Common myeloid progenitor, CD34-positive (primary cell): ENCODE data around the gene FFAR3.

ENCODE experiments used
- CTCF ChIA-PET: fragments of 350-600 bp; sonication (Branson Sonifier 250); formaldehyde crosslinking; loops from one replicate; lab custom pipeline; 2021; ENCODE audit warnings: antibody characterized with exemption; lab: Charles Lee
- POLR2A ChIA-PET: fragments of 350-600 bp; sonication (Branson Sonifier 250); formaldehyde crosslinking; loops from one replicate; lab custom pipeline; 2021; ENCODE audit warnings: antibody characterized with exemption; lab: Charles Lee
- DNase-seq, 3 donors: peaks; one replicate each; pipeline versions ENCODE4 v3.0.0 to v3.0.0-alpha.2; 2013
- H3K27ac ChIP-seq, 2 experiments: 1 replicate in 1 of 2; 2 replicates in 1 of 2; pipeline ENCODE4 v1.7.0; 2013; ENCODE audit warnings: inconsistent platforms in 2 of 2, low read length in 2 of 2, mild to moderate bottlenecking in 2 of 2, low read depth in 1 of 2, moderate library complexity in 1 of 2; ENCODE audit not compliant: severe bottlenecking in 2 of 2, insufficient read depth in 1 of 2, poor library complexity in 1 of 2
- H3K27me3 ChIP-seq, 5 experiments: replicated peaks in 2 of 5; 1 replicate in 3 of 5; 2 replicates in 2 of 5; pipeline versions ENCODE4 v1.6.1 to v1.7.0; 2013; ENCODE audit warnings: low read length in 4 of 5, mild to moderate bottlenecking in 2 of 5, moderate library complexity in 2 of 5, inconsistent platforms in 1 of 5; ENCODE audit not compliant: insufficient read depth in 5 of 5, control insufficient read depth in 4 of 5
- H3K36me3 ChIP-seq, 4 experiments: 1 replicate in 2 of 4; 2 replicates in 2 of 4; pipeline versions ENCODE4 v1.6.1 to v1.7.0; 2013; ENCODE audit warnings: low read length in 3 of 4, control low read depth in 1 of 4, mild to moderate bottlenecking in 1 of 4; ENCODE audit not compliant: control insufficient read depth in 4 of 4, insufficient read depth in 4 of 4
- H3K4me1 ChIP-seq, 4 experiments: 1 replicate in 3 of 4; 2 replicates in 1 of 4; pipeline versions ENCODE4 v1.6.1 to v1.7.1; 2013; ENCODE audit warnings: low read length in 3 of 4, mild to moderate bottlenecking in 3 of 4, control low read depth in 1 of 4, inconsistent platforms in 1 of 4, moderate library complexity in 1 of 4; ENCODE audit not compliant: control insufficient read depth in 4 of 4, insufficient read depth in 4 of 4; ENCODE audit errors: control extremely low read depth in 1 of 4
- H3K4me3 ChIP-seq, 7 experiments: 1 replicate in 4 of 7; 2 replicates in 3 of 7; pipeline versions ENCODE4 v1.5.1 to v1.7.0; 2013; ENCODE audit warnings: mild to moderate bottlenecking in 7 of 7, low read length in 6 of 7, moderate library complexity in 6 of 7, inconsistent platforms in 2 of 7, low read depth in 2 of 7, control low read depth in 1 of 7; ENCODE audit not compliant: insufficient read depth in 4 of 7, control insufficient read depth in 1 of 7; ENCODE audit errors: extremely low read depth in 1 of 7
- H3K9me3 ChIP-seq, 5 experiments: 1 replicate in 4 of 5; 2 replicates in 1 of 5; pipeline versions ENCODE4 v1.6.1 to v1.7.1; 2013; ENCODE audit warnings: low read length in 4 of 5, mild to moderate bottlenecking in 2 of 5, inconsistent platforms in 1 of 5, low read depth in 1 of 5, moderate library complexity in 1 of 5; ENCODE audit not compliant: control insufficient read depth in 4 of 5, insufficient read depth in 2 of 5; ENCODE audit errors: control extremely low read depth in 1 of 5
- WGBS: methylation state at CpG from one replicate; pipeline ENCODE4 v1.1.5; 2013; ENCODE audit not compliant: insufficient coverage; 5-methylcytosine and 5-hydroxymethylcytosine counted together

The FFAR3 gene

GRCh38 chr19:35389192-35389861, 31.1 kb downstream of the FFAR3 start:
- 71% methylated on average over 4 of the region's 6 CpGs for WGBS
- POLR2A ChIA-PET = no interaction called here
- no peak for DNase-seq
- Histone ChIP-seq H3K4me1 (peaks cover 0 to 10% (median 7%) of the 10 kb centered on the region in 4 experiments), H3K27me3 (no peaks in the 10 kb centered on the region), H3K4me3 (no peak overlapping the region), H3K9me3 (peaks cover 0 to 9% (median 4%) of the 10 kb centered on the region in 5 experiments), H3K36me3 (no peaks in the 10 kb centered on the region), H3K27ac (no peak overlapping the region)
- CTCF ChIA-PET = no interaction called here

- POLR2A ChIA-PET = no interaction called here
- peak in 2 of 3 donors; percentile 51 to 53 for DNase-seq
- CTCF ChIA-PET = no interaction called here
- 38% methylated on average over 5 of the region's 5 CpGs for WGBS
- Histone ChIP-seq H3K27ac (no peak overlapping the region), H3K27me3 (no peaks in the 10 kb centered on the region), H3K9me3 (no peaks in the 10 kb centered on the region), H3K4me1 (peaks cover 0 to 10% (median 7%) of the 10 kb centered on the region in 4 experiments), H3K36me3 (no peaks in the 10 kb centered on the region), H3K4me3 (no peak overlapping the region)
These were observed 34.8 kb downstream of the FFAR3 start for GRCh38 chr19:35392742-35393715.

GRCh38 chr19:35395382-35396199, 37.3 kb downstream of the FFAR3 start:
- H3K27me3 ChIP-seq = no peaks in the 10 kb centered on the region
- H3K9me3 ChIP-seq = no peaks in the 10 kb centered on the region
- H3K4me3 ChIP-seq = no peak overlapping the region
- DNase-seq = no peak
- WGBS = 95% methylated on average over 10 of the region's 19 CpGs
- POLR2A ChIA-PET = no interaction called here
- no peaks in the 10 kb centered on the region for H3K36me3 ChIP-seq
- peaks cover 0 to 10% (median 7%) of the 10 kb centered on the region in 4 experiments for H3K4me1 ChIP-seq
- no peak overlapping the region for H3K27ac ChIP-seq
- CTCF ChIA-PET = no interaction called here

GRCh38 chr19:35396240-35396885, 38.1 kb downstream of the FFAR3 start:
- DNase-seq = no peak
- Histone ChIP-seq H3K27me3 (no peaks in the 10 kb centered on the region), H3K4me3 (no peak overlapping the region), H3K4me1 (peaks cover 0 to 10% (median 7%) of the 10 kb centered on the region in 4 experiments), H3K9me3 (no peaks in the 10 kb centered on the region), H3K36me3 (no peaks in the 10 kb centered on the region), H3K27ac (no peak overlapping the region)
- ChIA-PET CTCF (no interaction called here), POLR2A (no interaction called here)
- 97% methylated on average over 12 of the region's 14 CpGs for WGBS

- Histone ChIP-seq H3K36me3 (no peaks in the 10 kb centered on the region), H3K27me3 (no peaks in the 10 kb centered on the region), H3K4me3 (no peak overlapping the region), H3K9me3 (no peaks in the 10 kb centered on the region), H3K4me1 (peaks cover 0 to 10% (median 7%) of the 10 kb centered on the region in 4 experiments), H3K27ac (no peak overlapping the region)
- no peak for DNase-seq
- POLR2A ChIA-PET = no interaction called here
- WGBS = 93% methylated on average over 6 of the region's 6 CpGs
- CTCF ChIA-PET = no interaction called here
These were observed 38.8 kb downstream of the FFAR3 start for GRCh38 chr19:35397064-35397463.

DNA sequence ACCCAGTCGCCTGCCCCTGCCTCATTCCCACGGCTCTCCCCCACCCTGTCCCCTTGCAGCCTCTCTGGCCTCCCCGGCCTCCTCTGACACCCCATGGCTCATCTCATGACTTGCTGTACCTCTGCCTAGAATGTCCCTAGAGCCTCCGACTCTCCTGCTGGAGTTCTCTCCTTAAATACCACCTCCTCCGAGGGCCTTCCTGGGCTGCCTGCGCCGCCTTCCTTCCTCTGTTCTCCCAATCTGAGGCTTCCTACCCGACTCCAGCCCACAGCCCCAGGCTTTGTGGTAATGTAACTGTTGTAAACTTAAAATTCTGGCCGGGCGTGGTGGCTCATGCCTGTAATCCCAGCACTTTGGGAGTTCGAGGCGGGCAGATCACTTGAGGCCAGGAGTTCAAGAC, 40.3 kb downstream of the FFAR3 start:
- Histone ChIP-seq H3K4me1 (peaks cover 0 to 3% (median under 1%) of the 10 kb centered on the region in 4 experiments), H3K9me3 (no peaks in the 10 kb centered on the region), H3K27me3 (no peaks in the 10 kb centered on the region), H3K4me3 (no peak overlapping the region), H3K36me3 (no peaks in the 10 kb centered on the region), H3K27ac (no peak overlapping the region)
- 98% methylated on average over 6 of the region's 12 CpGs for WGBS
- CTCF ChIA-PET = no interaction called here
- POLR2A ChIA-PET = no interaction called here
- DNase-seq = no peak
